LNCAP (cell line): Measurements from ENCODE around the gene CIAO3.

Experiments used
- CTCF ChIP-seq: fragments of 450-650 bp; IDR thresholded peaks from 2 replicates; pipeline ENCODE4 v1.5.1; 2017; ENCODE audit warnings: mild to moderate bottlenecking

The CIAO3 gene

GRCh38 chr16:761625-762513 is 21.1 kb upstream of the CIAO3 start:
- no peak for TF ChIP-seq CTCF

GRCh38 chr16:760545-761343 is 19.9 kb upstream of the CIAO3 start, which contains the start of gene MSLN:
TSS of gene MSLN (plus strand) at chr16:760734. CDS start at chr16:762681, 1,947 bp downstream.
- no peak for TF ChIP-seq CTCF

- TF ChIP-seq CTCF = no peak
Observed at GRCh38 chr16:760065-760464, 19.3 kb upstream of the CIAO3 start.

- no peak for TF ChIP-seq CTCF
Observed at GRCh38 chr16:759110-759910, 18.5 kb upstream of the CIAO3 start.

GRCh38 chr16:756428-756827 is 15.6 kb upstream of the CIAO3 start:
- TF ChIP-seq CTCF = no peak

GRCh38 chr16:754656-755055 is 13.9 kb upstream of the CIAO3 start:
- TF ChIP-seq CTCF = no peak

- TF ChIP-seq CTCF = no peak
Observed at GRCh38 chr16:752007-752312, 11.2 kb upstream of the CIAO3 start.
